Hepatic stellate cell (primary cell): ENCODE data around the gene C3orf49.

Experiments
- DNase-seq: peaks from one replicate; pipeline ENCODE4 v3.0.0; 2011; ENCODE audit warnings: low spot score

Gene C3orf49

GRCh38 chr3:63851287-63851686 lies 32.2 kb downstream of the C3orf49 start:
- no peak for DNase-seq

- DNase-seq, result no peak
Observed at GRCh38 chr3:63853106-63853505, 34.0 kb downstream of the C3orf49 start.

- DNase-seq, result no peak
Observed at GRCh38 chr3:63855333-63855940, 36.3 kb downstream of the C3orf49 start.

- DNase-seq, result no peak
Observed at GRCh38 chr3:63857311-63857710, 38.2 kb downstream of the C3orf49 start.

- no peak for DNase-seq
Observed at GRCh38 chr3:63860776-63861175, 41.7 kb downstream of the C3orf49 start.

GRCh38 chr3:63861306-63861705 lies 42.2 kb downstream of the C3orf49 start:
- DNase-seq, result no peak

- no peak for DNase-seq
Observed at GRCh38 chr3:63862804-63863149, 43.7 kb downstream of the C3orf49 start.

- peak; percentile 75 for DNase-seq
Observed at GRCh38 chr3:63863150-63864007, 44.3 kb downstream of the C3orf49 start, which contains the start of the genes ATXN7 and THOC7. Gene ATXN7 (plus strand): TSS chr3:63863867. CDS start chr3:63912599, 48,732 bp downstream. Gene THOC7 (minus strand): TSS chr3:63863805. CDS start chr3:63863790, 15 bp downstream.

- DNase-seq, result peak; percentile 52
Observed at GRCh38 chr3:63864008-63864964, 45.2 kb downstream of the C3orf49 start.

- peak; percentile 28 for DNase-seq
Observed at GRCh38 chr3:63864965-63865327, 45.8 kb downstream of the C3orf49 start.

GRCh38 chr3:63867225-63867624 lies 48.1 kb downstream of the C3orf49 start:
- DNase-seq, result no peak

- no peak for DNase-seq
Observed at GRCh38 chr3:63869940-63870614, 51.0 kb downstream of the C3orf49 start.

- DNase-seq, result no peak
Observed at GRCh38 chr3:63870615-63871005, 51.5 kb downstream of the C3orf49 start.

- DNase-seq, result peak; percentile 54
Observed at GRCh38 chr3:63872135-63872924, 53.2 kb downstream of the C3orf49 start.

GRCh38 chr3:63874769-63875168 lies 55.7 kb downstream of the C3orf49 start:
- DNase-seq, result no peak

- DNase-seq, result no peak
Observed at GRCh38 chr3:63875510-63875909, 56.4 kb downstream of the C3orf49 start.

GRCh38 chr3:63876260-63876659 lies 57.2 kb downstream of the C3orf49 start:
- DNase-seq, result no peak

GRCh38 chr3:63877737-63878393 lies 58.8 kb downstream of the C3orf49 start:
- peak; percentile 36 for DNase-seq

GRCh38 chr3:63878394-63879060 lies 59.4 kb downstream of the C3orf49 start:
- DNase-seq, result no peak

- no peak for DNase-seq
Observed at GRCh38 chr3:63880653-63881052, 61.6 kb downstream of the C3orf49 start.
